CD4-positive, alpha-beta memory T cell (primary cell): ENCODE measurements around the gene LGR4. TPM values are rescaled to one million over a fixed set of nuclear protein-coding genes. Genes with fewer than 3 reads are reported as not detected.
"Not testable (repeated sequence)": the region's sequence is repeated elsewhere in the genome, so short reads cannot be mapped to it uniquely, and the experiment has no call there.

ENCODE experiments used
- CTCF ChIA-PET: fragments of 350-600 bp; sonication (Branson Sonifier 250); formaldehyde crosslinking; loops from one replicate; lab custom pipeline; 2021; ENCODE audit warnings: inconsistent platforms; ENCODE audit not compliant: partially characterized antibody; lab: Charles Lee
- POLR2A ChIA-PET: fragments of 350-600 bp; sonication (Branson Sonifier 250); formaldehyde crosslinking; loops from one replicate; lab custom pipeline; 2021; ENCODE audit not compliant: partially characterized antibody; lab: Charles Lee
- DNase-seq, 5 donors: peaks; one replicate each; pipeline versions ENCODE4 v3.0.0 to v3.0.0-alpha.2; 2020 to 2022; ENCODE audit warnings: mixed read lengths in 1 of 5
- H3K27ac ChIP-seq: one replicate; pipeline ENCODE4 v1.7.0; 2013; ENCODE audit warnings: low read depth, low read length
- H3K27me3 ChIP-seq: 2 replicates; pipeline ENCODE4 v1.7.0; 2013; ENCODE audit warnings: mild to moderate bottlenecking, low read length, moderate library complexity; ENCODE audit not compliant: insufficient read depth
- H3K36me3 ChIP-seq: 2 replicates; pipeline ENCODE4 v1.7.0; 2013; ENCODE audit warnings: mild to moderate bottlenecking, low read length, moderate library complexity; ENCODE audit not compliant: insufficient read depth
- H3K4me1 ChIP-seq: 2 replicates; pipeline ENCODE4 v1.7.0; 2013; ENCODE audit warnings: mild to moderate bottlenecking, low read length, moderate library complexity; ENCODE audit not compliant: insufficient read depth
- H3K4me3 ChIP-seq, 2 donors: one replicate each; pipeline ENCODE4 v1.7.0; 2013; ENCODE audit warnings: low read length in 2 of 2, mild to moderate bottlenecking in 1 of 2
- H3K9me3 ChIP-seq, 2 donors: one replicate each; pipeline ENCODE4 v1.7.0; 2013; ENCODE audit warnings: low read length in 2 of 2, control low read depth in 1 of 2; ENCODE audit not compliant: control insufficient read depth in 1 of 2
- H3K27ac Mint-ChIP-seq, 7 donors: one replicate each; pipeline ENCODE4 v1.8.0; 2020 to 2021; ENCODE audit warnings: mixed read lengths in 7 of 7, mild to moderate bottlenecking in 6 of 7, inconsistent platforms in 3 of 7, moderate library complexity in 3 of 7
- H3K27me3 Mint-ChIP-seq, 2 donors: one replicate each; pipeline ENCODE4 v1.8.0; 2020 to 2021; ENCODE audit warnings: mixed read lengths in 2 of 2
- H3K36me3 Mint-ChIP-seq, 2 donors: one replicate each; pipeline ENCODE4 v1.8.0; 2020 to 2021; ENCODE audit warnings: mixed read lengths in 2 of 2, inconsistent platforms in 1 of 2, mild to moderate bottlenecking in 1 of 2
- H3K4me1 Mint-ChIP-seq, 4 donors: one replicate each; pipeline ENCODE4 v1.8.0; 2020 to 2021; ENCODE audit warnings: mixed read lengths in 4 of 4, mild to moderate bottlenecking in 1 of 4
- H3K4me3 Mint-ChIP-seq, 8 donors: one replicate each; pipeline ENCODE4 v1.8.0; 2020 to 2021; ENCODE audit warnings: mixed read lengths in 8 of 8, mild to moderate bottlenecking in 7 of 8, moderate library complexity in 6 of 8, inconsistent platforms in 3 of 8
- H3K9me3 Mint-ChIP-seq, 8 donors: one replicate each; pipeline ENCODE4 v1.8.0; 2020 to 2021; ENCODE audit warnings: mixed read lengths in 8 of 8, mild to moderate bottlenecking in 5 of 8, inconsistent platforms in 3 of 8, moderate library complexity in 1 of 8
- intact Hi-C: fragments of 100-400 bp; cut with micrococcal nuclease; formaldehyde crosslinking; loops from one replicate; pipeline ENCODE4 v1.15.1; 2023
- polyA plus RNA-seq, 2 donors: library from polyadenylated mRNA; unstranded; fragments of 300-500 nt; fragmentation: Illumina TruSeq; gene quantifications; one replicate each; pipeline ENCODE4 v1.2.3, GENCODE V29; 2021
- total RNA-seq, 2 experiments: library from RNA; stranded (reverse); gene quantifications; one replicate each; pipeline ENCODE4 v1.2.3, GENCODE V29; 2021

Gene LGR4
- total and polyA plus RNA-seq, 4 experiments from 2014 or later, result 0.03 to 1.6 (median 0.58) TPM

DNA sequence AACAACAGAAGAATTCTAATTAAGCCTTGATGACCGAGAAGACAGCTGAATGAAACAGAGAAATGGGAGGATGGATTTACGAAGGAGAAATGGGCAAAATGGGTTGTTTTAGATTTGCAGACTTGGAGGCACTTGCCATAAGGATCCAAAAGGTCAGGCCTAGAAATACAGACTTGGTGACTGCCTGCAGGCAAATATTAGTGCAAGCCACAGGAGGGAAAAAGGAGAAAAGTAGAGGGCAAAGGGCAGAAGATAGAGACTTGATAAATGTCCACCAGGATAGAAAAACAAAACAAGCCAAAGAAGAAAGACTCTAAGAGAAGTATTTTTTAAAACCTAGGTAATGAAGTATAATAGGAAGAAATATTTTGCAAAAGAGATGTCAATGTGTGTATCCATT is 122.7 kb downstream of the LGR4 start:
- H3K4me3 Mint-ChIP-seq, result no peak overlapping the region
- no peaks in the 10 kb centered on the region for H3K9me3 Mint-ChIP-seq
- no peak overlapping the region for H3K27ac Mint-ChIP-seq
- intact Hi-C loops, result no loop called here
- H3K4me1 ChIP-seq, result no peaks in the 10 kb centered on the region
- H3K36me3 Mint-ChIP-seq, result peaks cover 6 to 15% of the 10 kb centered on the region in 2 donors
- ChIA-PET CTCF (no interaction called here), POLR2A (no interaction called here)
- no peak overlapping the region for H3K27ac ChIP-seq
- no peaks in the 10 kb centered on the region for H3K4me1 Mint-ChIP-seq
- H3K9me3 ChIP-seq, result no peaks in the 10 kb centered on the region
- H3K4me3 ChIP-seq, result no peak overlapping the region
- no peak for DNase-seq
- H3K27me3 Mint-ChIP-seq, result no peaks in the 10 kb centered on the region
- no peaks in the 10 kb centered on the region for H3K36me3 ChIP-seq
- no peaks in the 10 kb centered on the region for H3K27me3 ChIP-seq

GRCh38 chr11:27348340-27348873 is 124.2 kb downstream of the LGR4 start:
- intact Hi-C loops, result no loop called here
- no peak overlapping the region for H3K27ac ChIP-seq

GRCh38 chr11:27347359-27348339 is 124.9 kb downstream of the LGR4 start:
- Mint-ChIP-seq H3K36me3 (peaks cover 6 to 16% of the 10 kb centered on the region in 2 donors), H3K27ac (no peak overlapping the region)

More at GRCh38 chr11:27348340-27348873, 124.2 kb downstream of the LGR4 start:
- H3K27me3 Mint-ChIP-seq, result no peaks in the 10 kb centered on the region
- H3K4me1 ChIP-seq, result no peaks in the 10 kb centered on the region
- H3K36me3 Mint-ChIP-seq, result peaks cover 6 to 15% of the 10 kb centered on the region in 2 donors
- H3K4me3 ChIP-seq, result no peak overlapping the region
- no peaks in the 10 kb centered on the region for H3K27me3 ChIP-seq
- no peak overlapping the region for H3K27ac Mint-ChIP-seq
- no peak overlapping the region for H3K4me3 Mint-ChIP-seq
- H3K9me3 Mint-ChIP-seq, result no peaks in the 10 kb centered on the region
- ChIA-PET CTCF (no interaction called here), POLR2A (no interaction called here)
- DNase-seq, result no peak
- H3K4me1 Mint-ChIP-seq, result no peaks in the 10 kb centered on the region
- H3K9me3 ChIP-seq, result no peaks in the 10 kb centered on the region
- H3K36me3 ChIP-seq, result no peaks in the 10 kb centered on the region

GRCh38 chr11:27339941-27340340 is 132.6 kb downstream of the LGR4 start:
- intact Hi-C loops, result no loop called here

More at GRCh38 chr11:27347359-27348339, 124.9 kb downstream of the LGR4 start:
- Mint-ChIP-seq H3K9me3 (no peaks in the 10 kb centered on the region), H3K27me3 (no peaks in the 10 kb centered on the region), H3K4me3 (no peak overlapping the region), H3K4me1 (no peaks in the 10 kb centered on the region)
- Histone ChIP-seq H3K4me1 (no peaks in the 10 kb centered on the region), H3K4me3 (no peak overlapping the region), H3K9me3 (no peaks in the 10 kb centered on the region), H3K36me3 (no peaks in the 10 kb centered on the region), H3K27me3 (no peaks in the 10 kb centered on the region), H3K27ac (no peak overlapping the region)
- no peak for DNase-seq
- intact Hi-C loops, result no loop called here
- ChIA-PET CTCF (no interaction called here), POLR2A (no interaction called here)

DNA sequence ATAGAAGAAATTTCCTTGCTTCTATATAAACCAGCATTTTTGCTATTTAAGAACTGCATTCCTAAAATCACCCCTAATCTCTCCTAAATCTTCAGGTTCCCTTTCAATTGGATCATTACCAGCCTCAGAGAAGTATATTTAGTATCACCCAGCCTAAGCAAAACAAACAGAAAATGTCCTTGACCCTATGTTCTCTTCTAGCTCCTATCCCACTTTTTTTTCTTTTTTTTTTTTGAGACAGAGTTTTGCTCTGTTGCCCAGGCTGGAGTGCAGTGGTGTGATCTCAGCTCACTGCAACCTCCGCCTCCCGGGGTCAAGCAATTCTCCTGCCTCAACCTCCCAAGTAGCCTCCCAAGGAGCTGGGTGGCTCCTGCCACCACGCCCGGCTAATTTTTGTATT is 137.8 kb downstream of the LGR4 start:
- peaks cover 4 to 24% of the 10 kb centered on the region in 2 donors for H3K36me3 Mint-ChIP-seq
- H3K27me3 Mint-ChIP-seq, H3K9me3 ChIP-seq, intact Hi-C loops, H3K9me3 Mint-ChIP-seq, H3K27ac Mint-ChIP-seq, H3K4me3 Mint-ChIP-seq, CTCF ChIA-PET, H3K4me1 ChIP-seq, H3K4me1 Mint-ChIP-seq, DNase-seq, H3K27me3 ChIP-seq, H3K36me3 ChIP-seq, H3K4me3 ChIP-seq, POLR2A ChIA-PET, H3K27ac ChIP-seq: not testable (repeated sequence)

More at GRCh38 chr11:27339941-27340340, 132.6 kb downstream of the LGR4 start:
- no peak overlapping the region for H3K27ac Mint-ChIP-seq
- Histone ChIP-seq H3K36me3 (no peaks in the 10 kb centered on the region), H3K9me3 (no peaks in the 10 kb centered on the region), H3K27ac (no peak overlapping the region), H3K27me3 (no peaks in the 10 kb centered on the region), H3K4me1 (no peaks in the 10 kb centered on the region), H3K4me3 (no peak overlapping the region)
- no peaks in the 10 kb centered on the region for H3K4me1 Mint-ChIP-seq
- no peaks in the 10 kb centered on the region for H3K27me3 Mint-ChIP-seq
- H3K4me3 Mint-ChIP-seq, result no peak overlapping the region
- DNase-seq, result no peak
- ChIA-PET CTCF (no interaction called here), POLR2A (no interaction called here)
- no peaks in the 10 kb centered on the region for H3K9me3 Mint-ChIP-seq
- H3K36me3 Mint-ChIP-seq, result peaks cover 4 to 21% of the 10 kb centered on the region in 2 donors

GRCh38 chr11:27331981-27332380 is 140.6 kb downstream of the LGR4 start:
- DNase-seq, result no peak
- Histone ChIP-seq H3K4me1 (no peaks in the 10 kb centered on the region), H3K9me3 (no peaks in the 10 kb centered on the region), H3K36me3 (no peaks in the 10 kb centered on the region), H3K27me3 (no peaks in the 10 kb centered on the region), H3K27ac (no peak overlapping the region), H3K4me3 (no peak overlapping the region)
- ChIA-PET CTCF (no interaction called here), POLR2A (no interaction called here)
- Mint-ChIP-seq H3K9me3 (no peaks in the 10 kb centered on the region), H3K27me3 (no peaks in the 10 kb centered on the region), H3K36me3 (peaks cover 1 to 17% of the 10 kb centered on the region in 2 donors), H3K4me3 (no peak overlapping the region), H3K4me1 (no peaks in the 10 kb centered on the region), H3K27ac (no peak overlapping the region)
- intact Hi-C loops, result no loop called here

DNA sequence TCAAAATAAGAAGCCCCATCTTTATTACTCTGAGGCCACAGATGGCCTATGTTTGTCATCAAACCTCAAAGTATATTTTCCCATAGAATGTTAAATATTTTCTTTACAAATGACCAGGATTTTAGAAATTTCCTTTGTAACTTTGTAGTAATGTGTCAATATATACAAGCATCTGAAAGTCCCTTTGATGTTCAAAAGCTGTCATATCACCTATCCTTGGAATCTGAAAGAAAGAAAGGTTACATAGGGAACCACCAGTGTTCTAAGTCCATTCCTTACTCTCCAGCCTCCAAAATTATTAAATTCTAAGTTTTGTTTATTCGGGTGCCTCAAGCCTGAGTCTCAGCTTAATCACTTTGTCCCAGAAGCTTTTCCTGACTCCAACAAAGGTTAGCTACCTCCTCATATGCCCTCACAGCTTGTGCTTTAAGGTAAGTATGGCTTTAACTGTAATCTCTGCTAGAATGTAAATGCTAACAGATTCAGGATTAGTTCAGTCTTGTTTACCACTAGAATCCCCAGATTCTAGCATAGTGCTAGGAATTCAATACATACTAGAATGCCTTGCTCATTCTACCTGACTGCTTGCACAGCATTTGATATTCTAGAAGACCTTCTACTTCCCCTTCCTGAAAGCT is 141.8 kb downstream of the LGR4 start:
- CTCF ChIA-PET, result no interaction called here
- intact Hi-C loops, result no loop called here
- peaks cover 0 to 13% of the 10 kb centered on the region in 2 donors for H3K36me3 Mint-ChIP-seq

More for the DNA sequence above, 141.8 kb downstream of the LGR4 start:
- no peaks in the 10 kb centered on the region for H3K27me3 ChIP-seq
- H3K9me3 ChIP-seq, result no peaks in the 10 kb centered on the region
- Mint-ChIP-seq H3K4me1 (no peaks in the 10 kb centered on the region), H3K27me3 (no peaks in the 10 kb centered on the region), H3K27ac (peak overlapping the region in 1 of 7 donors; percentile 26), H3K9me3 (peaks cover 0 to 4% (median under 1%) of the 10 kb centered on the region in 8 donors), H3K4me3 (no peak overlapping the region)
- no peak overlapping the region for H3K4me3 ChIP-seq
- no peaks in the 10 kb centered on the region for H3K4me1 ChIP-seq
- no peak for DNase-seq
- no peak overlapping the region for H3K27ac ChIP-seq
- POLR2A ChIA-PET, result no interaction called here
- no peaks in the 10 kb centered on the region for H3K36me3 ChIP-seq
